Stimulated activated naive CD8-positive, alpha-beta T cell treated with anti-CD3 and anti-CD28 coated beads, Interleukin-15, Interleukin-2, amounts not matched to agents 100 ng/mL and 50 ng/mL, for 24 hours (primary cell): ENCODE measurements around the gene RRP1.
"Not testable (repeated sequence)": the region's sequence is repeated elsewhere in the genome, so short reads cannot be mapped to it uniquely, and the experiment has no call there.

Source experiments
- H3K27ac Mint-ChIP-seq: one replicate; pipeline ENCODE4 v1.8.0; 2021; ENCODE audit warnings: mild to moderate bottlenecking, mixed read lengths
- H3K27me3 Mint-ChIP-seq: one replicate; pipeline ENCODE4 v1.8.0; 2021; ENCODE audit warnings: mixed read lengths
- H3K36me3 Mint-ChIP-seq: one replicate; pipeline ENCODE4 v1.8.0; 2021; ENCODE audit warnings: low read depth, mixed read lengths
- H3K4me1 Mint-ChIP-seq: one replicate; pipeline ENCODE4 v1.8.0; 2021; ENCODE audit warnings: low read depth, mixed read lengths
- H3K4me3 Mint-ChIP-seq: one replicate; pipeline ENCODE4 v1.8.0; 2021; ENCODE audit warnings: mild to moderate bottlenecking, mixed read lengths
- H3K9me3 Mint-ChIP-seq: one replicate; pipeline ENCODE4 v1.8.0; 2021; ENCODE audit warnings: mixed read lengths

The RRP1 gene

GRCh38 chr21:43811262-43812105 is 22.1 kb downstream of the RRP1 start:
- Mint-ChIP-seq H3K9me3 (no peaks in the 10 kb centered on the region), H3K27ac (no peak overlapping the region), H3K36me3 (no peaks in the 10 kb centered on the region), H3K4me3 (no peak overlapping the region), H3K27me3 (no peaks in the 10 kb centered on the region), H3K4me1 (peaks cover 15% of the 10 kb centered on the region)

GRCh38 chr21:43812139-43812821 is 22.9 kb downstream of the RRP1 start:
- H3K27me3 Mint-ChIP-seq: no peaks in the 10 kb centered on the region

GRCh38 chr21:43812957-43813655 is 23.7 kb downstream of the RRP1 start:
- H3K27ac Mint-ChIP-seq: no peak overlapping the region
- H3K27me3 Mint-ChIP-seq: no peaks in the 10 kb centered on the region
- H3K4me1 Mint-ChIP-seq: peaks cover 9% of the 10 kb centered on the region
- H3K9me3 Mint-ChIP-seq: no peaks in the 10 kb centered on the region
- no peak overlapping the region for H3K4me3 Mint-ChIP-seq
- no peaks in the 10 kb centered on the region for H3K36me3 Mint-ChIP-seq

More at GRCh38 chr21:43812139-43812821, 22.9 kb downstream of the RRP1 start:
- Mint-ChIP-seq H3K4me3 (no peak overlapping the region), H3K36me3 (no peaks in the 10 kb centered on the region), H3K27ac (no peak overlapping the region), H3K9me3 (no peaks in the 10 kb centered on the region), H3K4me1 (peaks cover 9% of the 10 kb centered on the region)

- H3K9me3 Mint-ChIP-seq: no peaks in the 10 kb centered on the region
- no peak overlapping the region for H3K27ac Mint-ChIP-seq
- H3K36me3 Mint-ChIP-seq: no peaks in the 10 kb centered on the region
- H3K4me3 Mint-ChIP-seq: no peak overlapping the region
- no peaks in the 10 kb centered on the region for H3K27me3 Mint-ChIP-seq
- H3K4me1 Mint-ChIP-seq: peaks cover 9% of the 10 kb centered on the region
Measured at GRCh38 chr21:43813656-43813980, 24.2 kb downstream of the RRP1 start.

- no peak overlapping the region for H3K27ac Mint-ChIP-seq
- peaks cover 9% of the 10 kb centered on the region for H3K4me1 Mint-ChIP-seq
- H3K27me3 Mint-ChIP-seq: no peaks in the 10 kb centered on the region
- no peak overlapping the region for H3K4me3 Mint-ChIP-seq
- H3K36me3 Mint-ChIP-seq: no peaks in the 10 kb centered on the region
- H3K9me3 Mint-ChIP-seq: no peaks in the 10 kb centered on the region
Measured at GRCh38 chr21:43814215-43815106, 25.1 kb downstream of the RRP1 start.

- Mint-ChIP-seq H3K27me3 (no peaks in the 10 kb centered on the region), H3K9me3 (no peaks in the 10 kb centered on the region), H3K4me3 (no peak overlapping the region), H3K4me1 (peaks cover 9% of the 10 kb centered on the region), H3K27ac (no peak overlapping the region), H3K36me3 (no peaks in the 10 kb centered on the region)
Measured at GRCh38 chr21:43815107-43815613, 25.8 kb downstream of the RRP1 start.

GRCh38 chr21:43815991-43816390 is 26.6 kb downstream of the RRP1 start:
- Mint-ChIP-seq H3K27ac (no peak overlapping the region), H3K9me3 (no peaks in the 10 kb centered on the region), H3K36me3 (no peaks in the 10 kb centered on the region), H3K27me3 (no peaks in the 10 kb centered on the region), H3K4me3 (no peak overlapping the region), H3K4me1 (peaks cover 4% of the 10 kb centered on the region)

GRCh38 chr21:43816611-43817071 is 27.3 kb downstream of the RRP1 start:
- H3K4me3 Mint-ChIP-seq: no peak overlapping the region
- no peaks in the 10 kb centered on the region for H3K9me3 Mint-ChIP-seq
- no peaks in the 10 kb centered on the region for H3K36me3 Mint-ChIP-seq
- H3K27ac Mint-ChIP-seq: no peak overlapping the region
- no peaks in the 10 kb centered on the region for H3K27me3 Mint-ChIP-seq
- peaks cover 4% of the 10 kb centered on the region for H3K4me1 Mint-ChIP-seq

GRCh38 chr21:43817157-43818086 is 28.0 kb downstream of the RRP1 start:
- Mint-ChIP-seq H3K27ac (no peak overlapping the region), H3K4me3 (no peak overlapping the region), H3K27me3 (no peaks in the 10 kb centered on the region), H3K9me3 (no peaks in the 10 kb centered on the region), H3K36me3 (no peaks in the 10 kb centered on the region), H3K4me1 (peaks cover 4% of the 10 kb centered on the region)

- no peak overlapping the region for H3K27ac Mint-ChIP-seq
Measured at GRCh38 chr21:43818685-43819084, 29.3 kb downstream of the RRP1 start.

GRCh38 chr21:43819511-43820405 is 30.4 kb downstream of the RRP1 start:
- Mint-ChIP-seq H3K4me3 (no peak overlapping the region), H3K9me3 (no peaks in the 10 kb centered on the region), H3K27ac (no peak overlapping the region), H3K36me3 (no peaks in the 10 kb centered on the region), H3K4me1 (peaks cover 2% of the 10 kb centered on the region), H3K27me3 (no peaks in the 10 kb centered on the region)

More at GRCh38 chr21:43818685-43819084, 29.3 kb downstream of the RRP1 start:
- Mint-ChIP-seq H3K4me1 (peaks cover 4% of the 10 kb centered on the region), H3K9me3 (no peaks in the 10 kb centered on the region), H3K27me3 (no peaks in the 10 kb centered on the region), H3K4me3 (no peak overlapping the region), H3K36me3 (no peaks in the 10 kb centered on the region)

- Mint-ChIP-seq H3K4me1 (no peaks in the 10 kb centered on the region), H3K27me3 (no peaks in the 10 kb centered on the region), H3K9me3 (no peaks in the 10 kb centered on the region), H3K36me3 (no peaks in the 10 kb centered on the region), H3K4me3 (no peak overlapping the region), H3K27ac (no peak overlapping the region)
Measured at GRCh38 chr21:43820466-43820865, 31.1 kb downstream of the RRP1 start.

- not testable (repeated sequence) for H3K27me3 Mint-ChIP-seq, H3K4me3 Mint-ChIP-seq, H3K36me3 Mint-ChIP-seq, H3K9me3 Mint-ChIP-seq, H3K4me1 Mint-ChIP-seq, H3K27ac Mint-ChIP-seq
Measured at GRCh38 chr21:43822166-43822565, 32.8 kb downstream of the RRP1 start.
